CD14-positive monocyte (primary cell): ENCODE results near the gene SARNP. TPM values are rescaled to one million over a fixed set of nuclear protein-coding genes. Genes with fewer than 3 reads are reported as not detected.

Experiments used
- DNase-seq, 3 donors: peaks; one replicate each; pipeline ENCODE4 v3.0.0-alpha.2; 2011 to 2022
- H2AFZ ChIP-seq: 2 replicates; pipeline ENCODE4 v1.6.0; 2012; ENCODE audit warnings: mild to moderate bottlenecking, low read depth, low read length, inconsistent platforms; ENCODE audit not compliant: insufficient read depth, poor library complexity, severe bottlenecking
- H3K27ac ChIP-seq, 2 donors: 1 replicate in 1 of 2; 2 replicates in 1 of 2; pipeline ENCODE4 v1.5.1; 2012 to 2013; ENCODE audit warnings: low read length in 2 of 2, control low read depth in 1 of 2, inconsistent platforms in 1 of 2, low read depth in 1 of 2, mild to moderate bottlenecking in 1 of 2
- H3K27me3 ChIP-seq, 2 donors: one replicate each; pipeline versions ENCODE4 v1.6.0 to v1.6.1; 2011 to 2013; ENCODE audit warnings: low read length in 2 of 2; ENCODE audit not compliant: control insufficient read depth in 2 of 2, insufficient read depth in 2 of 2
- H3K36me3 ChIP-seq, 2 donors: replicated peaks in 1 of 2; 1 replicate in 1 of 2; 2 replicates in 1 of 2; pipeline versions ENCODE4 v1.5.1 to v1.6.1; 2012 to 2013; ENCODE audit warnings: low read length in 2 of 2, control low read depth in 1 of 2, inconsistent platforms in 1 of 2, mild to moderate bottlenecking in 1 of 2; ENCODE audit not compliant: insufficient read depth in 2 of 2, control insufficient read depth in 1 of 2
- H3K4me1 ChIP-seq, 2 donors: 1 replicate in 1 of 2; 2 replicates in 1 of 2; pipeline versions ENCODE4 v1.5.1 to v1.6.1; 2012 to 2013; ENCODE audit warnings: low read length in 2 of 2, control low read depth in 1 of 2, inconsistent platforms in 1 of 2, mild to moderate bottlenecking in 1 of 2, moderate library complexity in 1 of 2; ENCODE audit not compliant: insufficient read depth in 2 of 2, control insufficient read depth in 1 of 2
- H3K4me2 ChIP-seq: replicated peaks from 2 replicates; pipeline ENCODE3; 2012; ENCODE audit warnings: low read length, moderate library complexity, mild to moderate bottlenecking; ENCODE audit not compliant: poor library complexity, severe bottlenecking; ENCODE audit errors: extremely low read depth
- H3K4me3 ChIP-seq, 3 experiments: fragments of 200-600 bp in 1 of 3; sonication (generic) in 1 of 3; replicated peaks in 1 of 3; 1 replicate in 2 of 3; 2 replicates in 1 of 3; pipeline ENCODE4 v1.5.1; 2011 to 2013; ENCODE audit warnings: low read length in 3 of 3, mild to moderate bottlenecking in 3 of 3, control low read depth in 2 of 3, low read depth in 2 of 3, inconsistent platforms in 1 of 3, moderate library complexity in 1 of 3
- H3K79me2 ChIP-seq: 2 replicates; pipeline ENCODE4 v1.6.0; 2012; ENCODE audit warnings: mild to moderate bottlenecking, control low read depth, inconsistent platforms, low read length, moderate library complexity; ENCODE audit not compliant: insufficient read depth
- H3K9ac ChIP-seq: 2 replicates; pipeline ENCODE4 v1.6.0; 2017; ENCODE audit warnings: low read length, mild to moderate bottlenecking; ENCODE audit not compliant: insufficient read depth, poor library complexity, severe bottlenecking
- H3K9me3 ChIP-seq, 2 donors: replicated peaks in 1 of 2; 1 replicate in 1 of 2; 2 replicates in 1 of 2; pipeline versions ENCODE4 v1.5.1 to v1.6.1; 2012 to 2013; ENCODE audit warnings: low read length in 2 of 2, control low read depth in 1 of 2; ENCODE audit not compliant: control insufficient read depth in 1 of 2, insufficient read depth in 1 of 2
- H4K20me1 ChIP-seq: 2 replicates; pipeline ENCODE4 v1.6.0; 2012; ENCODE audit warnings: mild to moderate bottlenecking, low read length, control low read depth, moderate library complexity; ENCODE audit not compliant: insufficient read depth
- H3K27ac Mint-ChIP-seq, 7 donors: one replicate each; pipeline ENCODE4 v1.8.0; 2020; ENCODE audit warnings: mild to moderate bottlenecking in 7 of 7, mixed read lengths in 7 of 7, moderate library complexity in 6 of 7, inconsistent platforms in 2 of 7
- H3K27me3 Mint-ChIP-seq, 3 donors: one replicate each; pipeline ENCODE4 v1.8.0; 2021 to 2022; ENCODE audit warnings: low read depth in 3 of 3, mild to moderate bottlenecking in 3 of 3, mixed read lengths in 3 of 3, moderate library complexity in 3 of 3, inconsistent platforms in 1 of 3
- H3K36me3 Mint-ChIP-seq, 2 donors: one replicate each; pipeline ENCODE4 v1.8.0; 2020; ENCODE audit warnings: mixed read lengths in 2 of 2, inconsistent platforms in 1 of 2, mild to moderate bottlenecking in 1 of 2
- H3K4me1 Mint-ChIP-seq: one replicate; pipeline ENCODE4 v1.8.0; 2020; ENCODE audit warnings: mild to moderate bottlenecking, mixed read lengths
- H3K4me3 Mint-ChIP-seq, 2 donors: one replicate each; pipeline ENCODE4 v1.8.0; 2020; ENCODE audit warnings: mild to moderate bottlenecking in 2 of 2, mixed read lengths in 2 of 2, moderate library complexity in 1 of 2
- H3K9me3 Mint-ChIP-seq, 7 donors: one replicate each; pipeline ENCODE4 v1.8.0; 2020 to 2022; ENCODE audit warnings: mixed read lengths in 7 of 7, mild to moderate bottlenecking in 6 of 7, moderate library complexity in 6 of 7, inconsistent platforms in 2 of 7
- CTCF ChIP-seq: fragments of 200-600 bp; IDR thresholded peaks from one replicate; pipeline ENCODE4 v1.8.0; 2022; ENCODE audit warnings: antibody characterized with exemption, mild to moderate bottlenecking
- WGBS: methylation state at CpG from one replicate; pipeline ENCODE4 v1.1.5; 2013; ENCODE audit warnings: missing lambda C conversion rate; ENCODE audit not compliant: insufficient coverage; 5-methylcytosine and 5-hydroxymethylcytosine counted together
- intact Hi-C, 2 donors: fragments of 100-400 bp; cut with micrococcal nuclease; formaldehyde crosslinking; loops; one replicate each; pipeline versions ENCODE4 v1.15.0 to v1.15.1; 2023
- polyA plus RNA-seq, 3 donors: library from polyadenylated mRNA; depleted of rRNA in 1 of 3; unstranded in 2 of 3; stranded (reverse) in 1 of 3; fragments of 300-500 nt in 2 of 3; fragments of >200 nt in 1 of 3; fragmentation: Illumina TruSeq in 2 of 3; gene quantifications; 1 replicate in 2 of 3; 2 replicates in 1 of 3; pipeline ENCODE4 v1.2.3, GENCODE V29; 2012 to 2021

SARNP gene
- polyA plus RNA-seq, 3 donors, result 28.9 to 139 (median 98.6) TPM

DNA sequence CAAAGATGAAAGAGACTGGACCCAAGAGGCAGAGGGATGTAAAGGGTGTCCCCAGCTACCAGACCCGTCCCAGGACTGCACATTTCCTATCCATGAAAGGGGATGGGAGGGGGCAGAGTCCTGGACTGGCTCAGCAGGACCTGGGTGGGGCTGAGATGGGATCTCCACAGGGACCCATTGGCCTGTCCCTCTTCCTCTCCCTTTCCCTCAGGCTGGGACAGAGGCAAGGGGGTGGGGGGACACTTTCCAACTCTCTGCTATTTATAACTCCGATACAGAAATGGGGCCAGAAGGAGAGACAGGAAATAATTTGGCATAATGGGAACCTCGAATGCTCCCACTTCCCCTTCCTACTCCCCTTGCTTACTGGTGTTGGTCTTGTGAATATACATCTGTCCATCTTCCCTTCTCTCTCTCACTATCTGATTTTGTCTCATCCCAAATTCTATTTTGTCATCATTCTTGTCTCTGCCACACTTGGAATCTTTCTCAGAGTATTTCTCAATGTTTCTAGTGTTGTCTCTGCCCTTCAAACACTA is 108.8 kb downstream of the SARNP start:
- H3K79me2 ChIP-seq, result no peaks in the 10 kb centered on the region
- peaks cover 36% of the 10 kb centered on the region for H3K4me1 Mint-ChIP-seq
- H3K9ac ChIP-seq, result no peak overlapping the region
- no peak for TF ChIP-seq CTCF
- DNase-seq, result peak in 2 of 3 donors; percentile 54 to 64
- peaks cover 26 to 30% of the 10 kb centered on the region in 2 donors for H3K4me1 ChIP-seq
- peaks cover 0 to 11% (median 2%) of the 10 kb centered on the region in 7 donors for H3K9me3 Mint-ChIP-seq
- peak overlapping the region in 1 of 7 donors; percentile 43 for H3K27ac Mint-ChIP-seq
- peaks cover 3 to 8% of the 10 kb centered on the region in 2 donors for H3K36me3 Mint-ChIP-seq
- peaks cover 49 to 77% (median 72%) of the 10 kb centered on the region in 3 donors for H3K27me3 Mint-ChIP-seq
- peak overlapping the region in 1 of 3 experiments; percentile 68 for H3K4me3 ChIP-seq
- H3K4me3 Mint-ChIP-seq, result peak overlapping the region; percentile 77 to 86
- H4K20me1 ChIP-seq, result no peaks in the 10 kb centered on the region
- H3K27me3 ChIP-seq, result peaks cover 18 to 61% of the 10 kb centered on the region in 2 donors
- H3K36me3 ChIP-seq, result no peaks in the 10 kb centered on the region
- no peaks in the 10 kb centered on the region for H3K9me3 ChIP-seq
- H3K4me2 ChIP-seq, result peak overlapping the region; percentile 76
- intact Hi-C loops, result loop anchor here in 1 of 2 donors (5.0 kb wide), 1 partner anchor 46 kb away; no protein-coding TSS in a partner anchor
- no peak overlapping the region for H2AFZ ChIP-seq
- no peak overlapping the region for H3K27ac ChIP-seq
- WGBS, result no CpG with 5 or more reads among the region's 3 CpGs

DNA sequence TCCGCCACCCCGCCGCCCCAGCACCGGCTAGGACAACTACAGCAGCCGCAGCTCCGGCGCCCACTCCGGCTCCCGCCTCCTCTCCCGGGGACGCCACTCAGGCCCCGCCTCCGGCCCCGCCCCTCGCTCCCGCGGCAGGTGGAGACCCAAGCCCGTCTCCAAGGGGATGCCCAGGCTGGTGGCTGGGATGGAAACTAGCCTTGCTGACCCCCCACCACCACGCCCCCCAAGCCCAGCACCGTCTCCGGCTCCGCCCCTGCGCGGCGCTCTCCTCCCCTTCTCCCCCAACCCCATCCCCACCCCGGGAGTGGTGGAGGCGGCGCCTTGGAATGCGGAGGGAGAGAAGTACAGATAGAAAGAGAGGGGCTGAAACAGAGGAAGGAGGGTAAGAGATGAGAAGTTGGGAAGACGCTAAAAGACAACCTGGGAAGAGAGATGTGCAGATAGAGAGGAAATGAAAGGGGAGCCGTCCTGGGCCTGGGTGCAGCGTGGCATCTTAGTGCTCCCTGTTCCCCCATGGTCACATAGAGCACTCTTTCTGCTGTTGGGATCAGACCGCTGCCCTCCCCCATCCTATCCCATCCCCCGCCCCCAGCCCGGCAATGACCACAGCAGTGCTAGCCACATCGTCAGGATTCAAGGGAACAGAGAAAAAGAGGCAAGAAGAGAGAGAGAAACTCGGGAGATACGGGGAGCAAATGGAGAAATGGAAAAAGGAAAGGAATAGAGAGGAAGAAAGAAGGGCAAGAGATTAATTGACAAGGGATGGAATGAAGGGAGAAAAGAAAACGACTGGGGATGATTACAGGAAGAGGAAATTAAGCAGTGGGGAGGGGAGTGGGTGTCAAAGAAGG is 109.5 kb downstream of the SARNP start, which contains the start of gene ITGA7:
ITGA7 (minus strand) TSS at position 64 of the 854 bp plus-strand sequence. CDS start 222 bp downstream, outside the sequence.
- Histone ChIP-seq H3K9ac (no peak within 1 kb of the TSS), H3K79me2 (no peaks in the 10 kb centered on the region), H3K27ac (no peak within 1 kb of the TSS), H3K4me3 (peak within 1 kb of the TSS; percentile 11 to 68 (median 35)), H3K36me3 (no peaks in the 10 kb centered on the region), H3K4me1 (peaks cover 26 to 30% of the 10 kb centered on the region in 2 donors), H3K4me2 (peak within 1 kb of the TSS; percentile 76), H4K20me1 (no peaks in the 10 kb centered on the region), H3K9me3 (no peaks in the 10 kb centered on the region), H3K27me3 (peaks cover 18 to 59% of the 10 kb centered on the region in 2 donors), H2AFZ (peak within 1 kb of the TSS; percentile 44)
- intact Hi-C loops, result loop anchor here in 1 of 2 donors (5.0 kb wide), 1 partner anchor 46 kb away; no protein-coding TSS in a partner anchor
- peak within 1 kb of the TSS in 1 of 7 donors; percentile 73 for H3K27ac Mint-ChIP-seq
- H3K9me3 Mint-ChIP-seq, result peaks cover 0 to 11% (median 2%) of the 10 kb centered on the region in 7 donors
- 0% methylated on average over 20 of the region's 39 CpGs for WGBS
- H3K4me3 Mint-ChIP-seq, result peak within 1 kb of the TSS; percentile 79 to 86
- H3K36me3 Mint-ChIP-seq, result peaks cover 3 to 8% of the 10 kb centered on the region in 2 donors
- TF ChIP-seq CTCF, result no peak
- peaks cover 36% of the 10 kb centered on the region for H3K4me1 Mint-ChIP-seq
- no peak for DNase-seq
- peaks cover 51 to 76% (median 69%) of the 10 kb centered on the region in 3 donors for H3K27me3 Mint-ChIP-seq
